Forelimb muscle (tissue), 1 donor: ENCODE data around the gene HAUS7. TPM values are rescaled to one million over a fixed set of nuclear protein-coding genes. Genes with fewer than 3 reads are reported as not detected.

Experiments
- DNase-seq: peaks from one replicate; pipeline ENCODE4 v3.0.0-alpha.2; 2013; ENCODE audit warnings: low read depth
- polyA plus RNA-seq: library from polyadenylated mRNA; unstranded; fragments of 120-200 nt; gene quantifications from one replicate; pipeline ENCODE4 v1.2.1, GENCODE V29; 2013; ENCODE audit not compliant: insufficient read length

Gene HAUS7
- polyA plus RNA-seq, 1 donor: 20.8 TPM

- DNase-seq: no peak
Observed at GRCh38 chrX:153456704-153457103, 13.7 kb downstream of the HAUS7 start.

GRCh38 chrX:153456161-153456560 lies 14.2 kb downstream of the HAUS7 start:
- DNase-seq: no peak

GRCh38 chrX:153455571-153455970 lies 14.8 kb downstream of the HAUS7 start:
- DNase-seq: no peak

- DNase-seq: no peak
Observed at GRCh38 chrX:153454901-153455550, 15.3 kb downstream of the HAUS7 start.

GRCh38 chrX:153450949-153451277 lies 19.5 kb downstream of the HAUS7 start:
- no peak for DNase-seq

- DNase-seq: no peak
Observed at GRCh38 chrX:153450114-153450948, 20.0 kb downstream of the HAUS7 start.

GRCh38 chrX:153449368-153450113 lies 20.8 kb downstream of the HAUS7 start:
- no peak for DNase-seq

- no peak for DNase-seq
Observed at GRCh38 chrX:153448556-153449367, 21.6 kb downstream of the HAUS7 start.

GRCh38 chrX:153447581-153447960 lies 22.8 kb downstream of the HAUS7 start:
- DNase-seq: no peak

GRCh38 chrX:153446950-153447580 lies 23.3 kb downstream of the HAUS7 start:
- no peak for DNase-seq

- no peak for DNase-seq
Observed at GRCh38 chrX:153446636-153446936, 23.8 kb downstream of the HAUS7 start.

- no peak for DNase-seq
Observed at GRCh38 chrX:153445856-153446635, 24.3 kb downstream of the HAUS7 start, which contains the start of gene TREX2. Gene TREX2 (minus strand): TSS chrX:153446056. CDS start chrX:153445430, 626 bp downstream.

GRCh38 chrX:153445106-153445855 lies 25.1 kb downstream of the HAUS7 start:
- DNase-seq: no peak

GRCh38 chrX:153444333-153445011 lies 25.9 kb downstream of the HAUS7 start:
- DNase-seq: no peak

GRCh38 chrX:153443476-153444332 lies 26.7 kb downstream of the HAUS7 start:
- no peak for DNase-seq

- no peak for DNase-seq
Observed at GRCh38 chrX:153442463-153442862, 27.9 kb downstream of the HAUS7 start.

GRCh38 chrX:153441981-153442380 lies 28.4 kb downstream of the HAUS7 start:
- no peak for DNase-seq

- DNase-seq: no peak
Observed at GRCh38 chrX:153441296-153441695, 29.1 kb downstream of the HAUS7 start.
